GM21529 (cell line): ENCODE results near the gene BLVRA.

Experiments
- ATAC-seq: cut with Tn5 transposase; IDR thresholded peaks from one replicate; pipeline ENCODE4 v1.9.1; 2021; ENCODE audit not compliant: unreplicated experiment

Gene BLVRA

DNA sequence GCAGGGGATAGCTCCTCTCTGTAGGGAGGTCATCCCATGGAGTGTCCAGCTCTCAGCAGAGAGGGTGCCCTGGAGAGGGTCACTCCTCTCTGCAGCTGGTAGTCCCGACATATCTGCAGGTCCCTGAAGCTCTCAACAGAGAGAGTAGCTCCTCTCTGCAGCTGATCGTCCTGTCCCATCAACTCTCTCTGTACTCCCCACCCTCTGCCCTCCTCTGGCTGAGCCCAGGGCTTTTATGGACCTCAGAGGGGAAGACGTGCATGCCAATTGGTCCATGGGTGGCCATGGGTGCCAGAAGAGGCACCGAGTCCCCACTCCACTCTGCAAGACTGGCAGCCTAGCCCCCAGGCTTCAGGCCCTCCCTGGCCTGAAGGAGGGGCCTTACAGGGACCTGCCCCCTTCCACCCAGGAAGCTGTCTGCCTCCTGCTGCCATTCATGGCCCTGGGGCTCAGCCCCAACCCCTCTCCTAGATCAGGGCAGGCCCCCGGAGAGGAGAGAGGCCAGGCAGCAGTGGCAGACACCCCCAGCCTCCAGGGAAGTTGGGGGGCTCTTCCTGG, 9.0 kb upstream of the BLVRA start:
- no peak for ATAC-seq

DNA sequence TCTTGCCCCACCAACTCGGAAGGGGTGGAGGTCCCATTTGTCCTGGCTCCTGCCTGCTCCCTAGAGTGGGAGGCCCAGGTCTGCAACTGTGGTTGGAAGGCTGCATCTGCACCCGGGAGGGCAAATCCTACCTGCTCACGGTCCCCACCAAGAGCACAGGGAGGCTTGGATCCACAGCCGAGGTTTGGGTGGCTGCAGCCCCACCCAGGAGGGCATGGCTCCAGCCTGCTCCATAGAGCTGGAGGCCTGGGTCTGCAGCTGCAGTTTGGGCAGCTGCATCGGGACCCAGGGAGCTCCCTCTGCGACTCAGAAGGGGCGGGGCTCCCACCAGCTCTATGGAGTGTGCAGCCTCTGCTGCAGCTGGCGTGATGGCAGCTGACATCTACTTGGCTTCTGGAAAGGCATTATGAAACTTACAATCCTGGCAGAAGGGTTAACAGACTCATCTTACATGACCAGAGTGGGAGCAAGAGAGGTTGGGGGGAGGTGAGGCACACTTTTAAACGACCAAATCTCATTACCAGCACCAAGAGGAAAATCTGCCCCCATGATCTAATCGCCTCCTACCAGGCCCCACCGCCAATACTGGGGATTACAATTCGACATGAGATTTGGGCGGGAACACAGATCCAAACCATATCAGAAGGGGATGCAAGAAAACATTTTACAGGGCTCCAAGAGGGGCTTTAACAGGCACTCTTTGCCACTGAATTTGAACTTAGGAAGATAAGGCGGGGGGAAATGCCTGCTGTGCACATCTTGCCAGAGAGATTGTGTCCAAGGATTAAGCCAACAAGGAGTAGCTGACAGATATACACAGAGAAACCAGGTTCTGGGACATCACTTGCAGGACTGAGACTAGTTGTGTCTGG, 8.2 kb upstream of the BLVRA start:
- no peak for ATAC-seq

DNA sequence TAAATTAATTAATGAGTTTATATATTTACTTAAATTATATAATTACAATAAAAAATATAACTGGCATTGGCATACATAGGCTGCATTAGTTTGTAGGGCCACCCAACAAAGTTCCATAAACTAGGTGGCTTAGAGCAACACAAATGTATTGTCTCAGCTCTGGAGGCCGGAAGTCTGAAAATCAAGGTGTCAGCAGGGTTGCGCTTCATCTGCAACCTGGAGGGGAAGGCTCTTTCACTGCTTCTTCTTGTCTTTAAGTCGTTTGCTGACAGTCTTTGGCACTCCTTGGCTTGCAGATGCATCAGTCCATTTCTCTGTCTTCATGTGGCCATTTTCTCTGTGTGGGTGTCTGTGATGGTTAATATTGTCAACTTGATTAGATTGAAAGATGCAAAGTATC, 6.1 kb upstream of the BLVRA start:
- no peak for ATAC-seq

DNA sequence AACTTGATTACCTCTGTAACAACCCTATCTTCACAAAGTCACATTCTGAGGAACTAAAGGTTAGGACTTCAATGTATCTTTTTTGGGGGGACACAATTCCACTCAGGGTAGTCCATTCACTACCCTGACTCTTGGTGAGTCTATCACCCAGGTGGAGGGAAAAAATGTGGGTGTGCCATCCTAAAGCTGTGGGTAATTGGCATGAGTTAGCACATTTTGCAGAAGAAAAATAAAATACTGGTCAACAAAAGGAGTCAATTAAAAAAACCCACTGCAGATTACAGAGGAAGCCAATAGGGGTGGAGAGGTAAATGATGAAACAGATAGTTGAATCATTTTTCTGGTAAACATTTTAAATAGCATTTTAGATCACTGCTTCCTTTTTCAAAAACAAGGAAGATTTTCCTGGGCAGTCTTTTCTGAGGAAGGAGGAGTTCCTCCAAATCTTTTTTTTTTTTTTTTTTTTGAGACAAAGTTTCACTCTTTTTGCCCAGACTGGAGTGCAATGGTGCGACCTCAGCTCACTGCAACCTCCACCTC, 5.1 kb upstream of the BLVRA start:
- ATAC-seq = no peak

DNA sequence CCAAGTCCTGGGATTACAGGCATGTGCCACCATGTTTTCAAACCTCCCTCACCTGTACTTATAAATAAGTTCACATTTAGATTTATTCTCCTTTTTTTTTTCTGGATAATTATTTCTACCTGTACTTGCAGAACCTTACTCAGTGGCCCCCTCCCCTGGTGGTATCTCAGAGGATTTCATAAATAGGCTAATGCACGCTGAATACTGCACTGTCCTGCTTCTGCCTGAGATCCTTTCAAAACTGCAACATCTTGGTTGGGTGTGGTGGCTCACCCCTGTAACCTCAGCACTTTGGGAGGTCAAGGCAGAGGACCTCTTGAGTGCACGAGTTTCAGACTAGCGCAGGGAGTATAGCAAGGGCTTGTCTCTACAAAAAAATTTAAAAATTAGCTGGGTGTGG, 4.6 kb upstream of the BLVRA start:
- no peak for ATAC-seq

DNA sequence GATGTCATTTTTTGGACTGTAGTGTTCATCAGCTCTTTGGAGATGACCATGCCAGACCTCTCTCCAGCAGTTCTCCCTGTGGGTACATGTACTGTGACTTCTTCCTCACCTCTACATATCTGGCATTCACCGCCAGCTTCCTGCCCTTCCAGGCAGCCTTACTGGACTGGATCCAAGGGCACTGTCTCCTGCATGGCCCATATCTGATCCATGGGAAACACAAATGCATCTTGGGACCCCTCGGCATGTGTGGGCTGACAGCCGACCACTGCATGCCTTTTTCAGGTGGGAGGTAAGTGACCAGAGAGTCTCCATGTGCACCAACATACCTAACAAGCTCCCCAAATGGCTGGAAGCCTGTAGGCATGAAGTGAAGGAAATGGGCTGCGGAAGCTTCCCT, 3.9 kb upstream of the BLVRA start:
- no peak for ATAC-seq

DNA sequence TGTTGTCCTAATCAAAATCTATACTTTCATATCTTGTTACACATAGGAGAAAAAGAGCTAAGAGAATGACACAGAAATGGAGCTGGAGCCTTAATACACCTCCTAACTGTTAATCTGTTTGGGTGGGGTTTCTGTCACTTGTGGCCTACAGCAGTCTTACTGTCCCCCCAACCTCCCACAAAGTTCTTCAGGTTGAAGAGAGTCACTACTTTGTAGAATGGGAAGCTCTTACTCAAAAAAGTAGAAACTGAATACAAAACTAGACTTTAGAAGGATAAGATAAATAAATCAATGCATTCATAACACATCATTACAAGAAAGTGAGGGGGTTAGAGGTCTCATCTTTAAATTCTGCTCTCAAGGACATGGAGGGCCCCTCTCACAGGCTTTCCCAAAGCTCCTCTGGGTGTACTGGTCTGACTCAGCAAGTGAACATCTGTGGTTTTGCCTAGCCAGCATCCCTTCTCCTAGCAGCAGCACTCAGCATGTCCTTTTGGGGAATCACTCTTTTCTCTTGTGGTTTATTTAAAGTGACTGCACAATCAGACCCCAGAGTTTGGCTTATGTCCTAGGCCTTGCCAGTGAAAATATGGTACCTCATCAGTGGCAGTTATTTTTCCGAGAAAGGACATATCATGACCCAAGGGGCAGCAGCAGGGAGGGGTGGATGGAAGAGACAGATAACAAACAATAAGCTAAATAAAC, 2.0 kb upstream of the BLVRA start:
- peak; percentile 28 for ATAC-seq

DNA sequence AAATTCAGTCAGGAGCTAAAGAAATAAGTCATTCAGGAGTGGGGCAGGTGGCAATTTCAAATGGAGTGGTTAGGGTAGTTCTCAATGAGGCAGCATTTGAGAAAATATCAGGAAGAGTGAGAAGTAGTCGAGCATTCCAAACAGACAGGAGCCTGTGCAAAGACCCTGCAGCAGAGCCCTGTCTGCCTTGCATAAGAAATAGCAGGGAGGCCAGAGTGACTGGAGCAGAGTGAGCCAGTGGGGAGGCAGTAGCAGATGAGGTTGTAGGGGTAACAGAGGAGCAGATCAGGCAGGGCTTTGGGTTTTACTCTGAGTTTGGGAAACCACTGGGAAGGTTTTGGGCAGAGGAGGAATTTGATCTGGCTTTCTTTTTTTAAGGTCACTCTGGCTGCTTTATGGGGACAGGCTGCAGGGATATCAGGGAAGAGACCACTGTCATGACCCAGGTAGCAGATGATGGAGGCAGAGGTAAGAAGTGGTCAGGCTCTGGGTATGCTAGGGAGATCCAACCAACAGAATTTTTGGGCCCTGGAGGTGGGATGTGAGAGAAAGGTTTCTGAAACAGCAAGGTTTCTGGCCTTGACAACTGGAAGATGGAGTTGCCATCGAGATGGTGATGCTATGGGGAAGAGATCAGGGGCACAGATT, 1.3 kb upstream of the BLVRA start:
- no peak for ATAC-seq

DNA sequence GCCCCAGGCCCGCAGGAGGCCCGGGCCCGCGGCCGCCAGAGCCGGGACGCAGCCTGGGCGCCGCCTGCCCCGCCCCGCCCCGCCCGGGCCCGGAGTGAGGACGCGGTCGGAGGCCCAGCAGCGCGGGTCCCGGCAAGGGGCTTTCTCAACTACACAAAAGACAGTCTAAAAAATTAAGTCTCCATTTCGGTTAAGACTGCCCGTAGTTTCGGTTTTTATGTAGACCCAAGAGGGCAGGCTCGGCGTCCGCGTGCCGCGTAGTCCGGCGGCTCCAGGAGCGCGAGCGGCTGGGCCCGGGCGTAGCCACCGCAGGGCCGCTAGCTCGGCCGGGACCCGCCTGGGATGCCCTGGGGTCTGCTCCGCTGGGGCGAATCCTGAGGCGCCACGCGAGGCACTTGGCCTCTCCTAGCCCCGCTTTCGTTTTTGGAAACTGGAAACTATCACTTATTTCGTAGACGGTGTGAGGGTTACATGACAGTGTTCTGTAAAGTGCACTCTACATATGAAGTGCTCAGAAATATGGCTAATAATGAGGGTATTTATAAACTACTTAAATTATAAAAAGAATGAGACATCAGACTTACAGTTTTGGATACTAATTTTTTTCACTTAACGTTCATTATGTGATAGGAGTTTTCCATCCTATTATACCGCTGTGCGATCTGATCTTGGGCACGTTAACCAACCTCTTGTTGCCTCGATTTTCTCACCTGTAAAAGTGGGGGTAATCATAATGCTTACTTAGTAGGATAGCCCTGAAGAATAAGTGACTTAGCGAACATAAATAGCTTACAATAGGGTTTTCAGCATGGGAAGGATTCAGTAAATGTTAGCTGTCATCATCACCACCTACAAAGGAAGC, 573 bp downstream of the BLVRA start:
- ATAC-seq = peak; percentile 57

DNA sequence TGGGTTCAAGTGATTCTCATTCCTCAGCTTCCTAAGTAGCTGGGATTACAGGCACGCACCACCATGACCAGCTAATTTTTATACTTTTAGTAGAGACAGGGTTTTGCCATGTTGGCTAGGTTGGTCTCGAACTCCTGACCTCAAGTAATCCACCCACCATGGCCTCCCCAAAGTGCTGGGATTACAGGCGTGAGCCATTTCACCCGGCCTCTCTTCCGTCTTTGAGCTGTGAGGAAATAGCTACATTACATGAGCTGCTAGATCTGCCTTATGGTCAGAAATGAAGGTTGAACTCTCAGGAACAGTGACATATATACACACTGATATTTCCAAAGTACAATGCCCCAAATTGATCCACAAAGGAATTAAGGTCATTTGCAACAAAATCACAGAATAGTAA, 2.4 kb downstream of the BLVRA start:
- ATAC-seq = no peak

DNA sequence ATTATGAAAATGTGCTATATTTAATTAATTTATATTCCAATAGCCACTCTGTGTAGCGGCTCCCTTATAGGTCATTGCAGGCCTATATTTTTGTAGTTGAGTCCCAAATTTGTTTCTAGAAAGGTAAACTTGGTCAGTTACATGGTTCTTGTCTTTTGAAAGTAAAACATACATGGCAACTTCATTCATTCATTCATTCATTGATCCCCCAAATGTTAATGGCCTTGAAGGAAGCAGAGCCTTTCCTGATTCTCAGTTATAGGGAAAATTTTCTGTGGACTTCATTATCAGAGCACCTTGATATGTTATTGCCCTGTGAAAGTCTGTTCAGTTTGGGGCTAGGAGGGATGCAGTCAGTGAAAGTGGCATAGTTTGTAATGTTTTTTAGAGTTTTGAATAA, 2.9 kb downstream of the BLVRA start:
- ATAC-seq = no peak

DNA sequence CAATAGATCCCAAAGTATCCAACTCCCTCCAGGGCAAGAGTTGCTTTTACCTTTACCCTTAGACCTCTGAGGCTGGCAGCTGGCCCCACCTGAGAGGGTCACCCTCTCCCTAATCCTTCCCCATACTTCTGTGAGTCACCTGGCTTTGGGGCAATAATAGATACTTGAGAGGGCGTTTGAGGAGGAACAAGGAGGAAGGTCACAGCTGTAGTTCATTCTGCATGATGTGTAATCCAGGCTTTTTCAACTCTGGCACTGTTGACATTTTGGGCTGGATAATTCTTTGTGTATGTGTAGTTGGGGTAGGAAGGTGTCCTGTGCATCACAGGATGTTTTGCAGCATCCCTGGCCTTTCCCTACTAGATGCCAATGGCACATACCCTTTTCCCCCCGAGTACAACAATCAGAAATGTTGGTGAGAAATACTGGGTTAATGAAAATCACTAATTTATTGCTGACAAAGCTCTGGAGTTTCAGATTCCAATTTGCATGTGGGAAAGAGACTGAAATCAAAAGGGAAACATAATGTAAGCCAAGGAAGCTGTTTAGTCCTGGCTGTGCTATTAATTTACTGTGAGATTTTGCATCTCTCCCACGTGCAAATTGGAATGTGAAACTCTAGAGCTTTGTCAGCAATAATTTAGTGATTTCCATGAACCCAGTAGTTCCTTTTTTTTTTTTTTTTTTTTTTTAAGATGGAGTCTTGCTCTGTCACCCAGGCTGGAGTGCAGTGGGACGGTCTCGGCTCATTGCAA, 3.6 kb downstream of the BLVRA start:
- no peak for ATAC-seq

DNA sequence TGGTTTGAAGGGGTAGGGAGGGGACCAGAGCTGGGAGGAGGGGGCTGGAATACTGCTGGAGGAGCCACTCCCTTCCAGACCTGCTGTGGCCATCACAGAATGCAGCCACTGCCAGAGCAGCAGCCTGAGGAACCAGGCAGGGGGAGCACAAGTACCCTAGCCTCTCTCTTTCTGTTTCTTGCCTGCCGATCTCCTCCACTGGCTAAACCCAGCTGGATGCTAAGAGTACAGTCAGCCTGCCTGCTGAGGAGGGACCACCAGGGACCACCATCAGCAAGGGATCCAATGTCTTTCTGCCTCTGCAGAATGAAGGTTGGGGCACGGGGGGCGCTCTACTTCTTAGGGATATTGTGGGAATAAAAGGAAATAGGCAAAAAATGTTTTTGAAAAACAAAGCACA, 4.7 kb downstream of the BLVRA start:
- no peak for ATAC-seq

DNA sequence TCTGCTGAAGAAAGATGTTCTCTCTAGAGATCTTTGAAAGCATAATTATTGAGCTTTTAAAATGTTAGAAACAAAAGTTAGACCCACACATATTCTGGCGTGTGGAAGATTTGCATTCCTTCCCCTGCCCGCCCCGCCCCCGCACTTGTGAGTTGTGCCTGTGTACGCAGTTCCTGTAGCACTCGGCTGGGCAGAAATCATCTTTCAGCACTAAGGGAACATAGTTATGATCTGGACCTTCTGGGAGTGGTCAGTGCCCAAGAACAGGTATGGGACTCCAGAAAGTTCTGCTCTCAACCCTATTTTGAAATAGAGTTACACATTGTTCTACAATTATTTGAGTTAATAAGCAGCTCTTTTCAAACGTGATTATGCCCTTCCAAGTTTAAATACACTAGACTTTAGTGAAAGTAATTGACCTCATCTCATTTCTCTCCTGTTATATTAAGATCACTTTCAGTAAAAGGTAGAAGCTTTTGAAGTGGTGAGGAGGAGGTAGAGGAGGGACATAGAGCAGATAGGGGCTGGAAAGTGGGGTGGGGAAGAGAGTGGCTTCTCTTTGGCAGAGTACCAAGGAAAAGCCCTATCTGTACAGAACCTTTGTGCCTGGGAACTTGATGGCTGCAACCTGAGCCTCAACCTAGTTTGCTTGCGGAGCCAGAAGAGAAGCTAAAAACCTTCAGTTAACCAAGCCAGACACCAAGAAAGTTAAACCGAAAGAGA, 5.7 kb downstream of the BLVRA start:
- ATAC-seq = peak; percentile 72

DNA sequence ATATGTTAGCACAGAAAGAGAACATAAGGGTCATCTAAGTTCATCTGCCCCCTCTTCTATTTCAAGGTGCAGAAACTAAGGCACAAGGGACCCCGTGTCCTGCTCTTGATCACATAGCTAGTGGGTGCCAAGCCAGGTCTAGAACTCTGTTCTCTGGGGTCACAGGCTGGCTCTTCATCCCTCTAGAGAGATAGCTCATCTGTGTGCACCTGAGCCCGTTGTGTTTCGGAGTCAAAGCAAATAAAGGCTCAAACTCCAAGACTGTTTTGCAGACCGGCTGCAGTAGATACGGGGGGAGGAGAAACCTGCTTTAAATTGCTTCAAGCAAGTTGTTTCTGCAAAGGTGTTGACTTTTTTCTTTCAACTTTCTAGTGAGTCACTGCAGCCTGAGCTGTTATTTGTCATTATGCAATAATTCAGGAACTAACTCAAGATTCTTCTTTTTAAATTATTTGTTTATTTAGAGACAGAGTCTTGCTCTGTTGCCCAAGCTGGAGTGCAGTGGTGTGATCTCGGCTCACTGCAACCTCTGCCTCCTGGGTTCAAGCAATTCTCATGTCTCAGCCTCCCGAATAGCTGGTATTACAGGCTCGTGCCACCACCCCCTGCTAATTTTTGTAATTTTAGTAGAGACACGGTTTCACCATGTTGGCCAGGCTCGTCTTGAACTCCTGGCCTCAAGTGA, 6.5 kb downstream of the BLVRA start:
- ATAC-seq = no peak

DNA sequence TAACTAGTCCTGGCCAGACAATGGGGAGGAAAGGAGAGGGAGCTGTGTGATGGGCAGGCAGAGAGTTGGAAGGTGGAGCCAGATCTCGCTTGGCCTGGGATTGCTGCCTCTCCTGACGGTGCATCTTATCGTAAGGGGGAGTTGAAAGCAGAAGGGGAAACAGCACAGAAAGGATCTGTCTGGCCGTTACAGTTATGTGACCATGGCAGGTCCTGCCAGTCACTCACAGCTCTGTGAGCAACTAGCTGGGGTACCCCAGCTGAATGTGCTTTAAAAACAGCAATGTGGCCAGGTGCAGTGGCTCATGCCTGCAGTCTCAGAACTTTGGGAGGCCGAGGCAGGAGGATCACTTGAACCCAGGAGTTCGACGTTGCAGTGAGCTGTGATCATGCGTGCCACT, 8.1 kb downstream of the BLVRA start:
- no peak for ATAC-seq

DNA sequence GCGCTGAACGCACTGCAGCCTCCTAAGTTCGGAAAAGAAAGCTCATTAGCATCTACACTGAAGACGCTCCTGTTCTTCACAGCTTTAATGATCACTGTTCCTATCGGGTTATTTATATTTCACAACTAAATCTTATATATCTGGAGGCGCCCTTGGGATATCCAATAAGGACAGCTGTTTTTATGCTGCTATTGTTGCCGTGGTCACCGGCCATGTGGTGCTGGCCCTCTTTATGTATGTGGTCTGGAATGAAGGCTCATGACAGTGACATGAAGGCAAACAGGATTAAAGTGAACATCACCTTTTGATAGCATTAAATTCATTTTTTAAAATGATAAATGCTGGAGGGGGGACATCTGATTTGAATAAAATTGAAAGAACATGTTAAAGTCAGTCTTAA, 8.8 kb downstream of the BLVRA start:
- ATAC-seq = no peak

DNA sequence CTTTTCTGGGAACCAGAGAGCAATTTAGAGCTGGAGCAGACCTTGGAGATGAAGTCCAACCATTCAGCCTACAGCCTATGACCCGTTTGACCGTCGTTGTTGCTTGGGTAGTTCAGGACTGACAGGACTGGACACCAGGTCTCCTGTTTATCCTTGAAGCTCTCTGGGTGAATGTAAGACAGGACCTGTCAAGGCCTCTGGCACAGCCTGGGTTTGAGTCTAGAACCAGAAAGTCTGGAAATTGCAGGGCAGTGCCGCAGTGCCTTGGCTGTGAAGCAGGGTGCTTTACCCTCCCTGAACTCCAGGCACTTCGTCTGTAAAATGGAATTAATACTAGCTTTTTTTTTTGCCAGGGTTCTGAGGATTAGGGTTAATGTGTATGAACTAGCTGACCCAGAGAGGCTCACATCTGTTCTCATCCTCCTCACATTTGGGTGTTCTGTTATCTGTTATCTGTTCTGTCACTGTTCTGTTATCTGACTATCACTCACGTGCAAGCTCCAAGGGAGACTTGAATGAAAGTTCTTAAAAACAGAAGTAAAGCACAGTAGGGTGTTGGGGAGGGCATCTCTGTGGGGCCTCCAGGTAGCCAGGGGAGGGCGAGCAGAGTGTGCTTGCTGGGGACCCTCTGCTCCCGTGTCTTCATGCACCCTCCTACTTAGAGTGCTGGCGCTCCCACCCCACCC, 9.9 kb downstream of the BLVRA start:
- ATAC-seq = no peak
